ENCODE results near the gene DLGAP4. TPM values are rescaled to one million over a fixed set of nuclear protein-coding genes. Genes with fewer than 3 reads are reported as not detected.

DLGAP4 gene
- total RNA-seq, 5 donors from 2014 or later (not counting 1 experiment from before 2014, with no cell fraction given) = 36.4 to 54.4 (median 43.9) TPM

DNA sequence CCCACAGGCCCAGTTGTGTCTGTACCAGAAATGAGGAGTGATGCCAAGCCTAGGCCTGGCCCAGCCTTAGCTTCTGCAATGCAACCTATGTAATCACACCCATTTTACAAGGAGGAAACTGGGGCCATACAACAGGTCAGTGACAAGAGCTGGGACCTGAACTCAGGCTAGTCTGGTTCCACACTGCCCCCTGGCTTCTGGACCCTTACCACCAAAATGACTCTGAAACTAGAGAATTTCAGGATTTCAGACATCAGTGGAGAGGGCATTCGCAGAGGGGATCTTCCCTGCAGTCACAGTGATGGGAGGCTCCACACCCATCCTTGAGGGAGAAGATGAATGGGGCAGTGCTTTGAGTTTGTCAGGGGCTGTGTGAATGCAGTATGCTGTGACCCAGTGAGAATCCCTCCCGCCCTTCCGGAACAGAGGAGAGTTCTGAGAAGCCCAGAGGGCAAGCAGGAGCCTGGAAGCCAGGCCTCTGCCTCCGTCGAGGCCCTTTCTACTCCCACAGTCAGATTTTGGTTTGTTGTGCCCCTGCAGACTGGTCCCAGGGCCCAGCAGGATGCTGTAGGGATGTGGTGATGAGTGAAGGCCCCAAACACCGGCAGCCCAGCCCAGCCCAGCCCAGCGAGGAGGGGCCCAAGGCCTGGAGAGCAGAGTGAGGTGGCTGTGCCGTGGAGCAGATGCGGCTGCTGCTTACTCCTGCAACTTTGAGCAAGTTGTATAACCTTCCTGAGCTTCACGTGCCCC lies 187.1 kb downstream of the DLGAP4 start:
- no peaks in the 10 kb centered on the region for H3K27me3 Mint-ChIP-seq
- peak overlapping the region; percentile 46 to 89 for H3K27ac Mint-ChIP-seq
- peak in 1 of 35 experiments; percentile 29 for DNase-seq
- ChIA-PET POLR2A (interaction anchor here in 1 of 2 donors (0.6 kb wide), 1 partner anchor 27 kb away, joined by 3 read pairs; no protein-coding TSS in a partner anchor), CTCF (interaction anchor here in 1 of 2 donors (0.6 to 0.7 kb wide), 2 partner anchors 125 to 316 kb away, joined by 3 to 4 read pairs; no protein-coding TSS in a partner anchor)
- peaks cover 5% of the 10 kb centered on the region for H3K36me3 Mint-ChIP-seq
- WGBS (ENCODE audit: insufficient coverage) = 95% methylated on average over 7 of the region's 10 CpGs
- H3K4me3 Mint-ChIP-seq = no peak overlapping the region
- Histone ChIP-seq H3K4me1 (ENCODE audit: control insufficient read depth in 1 of 2, extremely low read depth in 1 of 2, insufficient read depth in 2 of 2, low read length in 2 of 2) (peaks cover 17 to 44% of the 10 kb centered on the region in 2 experiments), H3K27ac (ENCODE audit: low read length) (peak overlapping the region; percentile 90), H3K27me3 (replicated peaks in 1 of 2; ENCODE audit: control insufficient read depth in 2 of 2, extremely low read depth in 1 of 2, insufficient read depth in 2 of 2, low read length in 1 of 2) (no peaks in the 10 kb centered on the region), H3K4me3 (ENCODE audit: control insufficient read depth in 1 of 2, extremely low read depth in 1 of 2, low read length in 1 of 2) (no peak overlapping the region), H3K36me3 (ENCODE audit: control insufficient read depth in 2 of 2, extremely low read depth in 1 of 2, insufficient read depth in 1 of 2, low read length in 1 of 2) (peaks cover 12 to 24% of the 10 kb centered on the region in 2 donors), H3K9me3 (no peaks in the 10 kb centered on the region)
- ATAC-seq (replicated peaks in 1 of 4) = no peak
- no peaks in the 10 kb centered on the region for H3K9me3 Mint-ChIP-seq
- peaks cover 37 to 55% (median 46%) of the 10 kb centered on the region in 3 donors for H3K4me1 Mint-ChIP-seq

DNA sequence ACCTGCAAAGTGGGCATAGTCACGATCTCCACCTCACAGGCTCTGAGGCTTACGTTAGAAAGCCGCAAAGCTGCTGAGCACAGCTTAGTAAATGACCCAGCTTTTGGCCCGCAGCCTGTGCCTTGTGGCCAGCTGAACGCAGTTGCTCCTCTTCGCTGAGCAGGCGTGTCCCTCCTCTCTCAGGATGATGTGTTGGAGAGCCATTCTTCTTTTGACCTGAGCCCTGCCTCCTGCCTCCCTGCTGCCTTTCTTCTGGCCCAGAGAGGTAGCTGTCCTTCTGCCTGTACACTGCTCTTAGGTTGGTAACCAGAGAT lies 187.6 kb downstream of the DLGAP4 start:
- peaks cover 8% of the 10 kb centered on the region for H3K36me3 Mint-ChIP-seq
- no peaks in the 10 kb centered on the region for H3K9me3 Mint-ChIP-seq
- H3K4me3 ChIP-seq (ENCODE audit: control insufficient read depth in 1 of 2, extremely low read depth in 1 of 2, low read length in 1 of 2) = no peak overlapping the region
- no peaks in the 10 kb centered on the region for H3K9me3 ChIP-seq
- ChIA-PET CTCF (no interaction called here), POLR2A (interaction anchor here (0.6 kb wide), 2 partner anchors 26 to 1406 kb away, joined by 3 read pairs; no protein-coding TSS in a partner anchor)
- no peaks in the 10 kb centered on the region for H3K27me3 Mint-ChIP-seq
- ATAC-seq (replicated peaks in 1 of 4) (no peak), DNase-seq (no peak)
- H3K36me3 ChIP-seq (ENCODE audit: control insufficient read depth in 2 of 2, extremely low read depth in 1 of 2, insufficient read depth in 1 of 2, low read length in 1 of 2) = peaks cover 14 to 29% of the 10 kb centered on the region in 2 donors
- 83% methylated on average over 7 of the region's 7 CpGs for WGBS (ENCODE audit: insufficient coverage)
- peaks cover 35 to 53% (median 46%) of the 10 kb centered on the region in 3 donors for H3K4me1 Mint-ChIP-seq
- H3K4me1 ChIP-seq (ENCODE audit: control insufficient read depth in 1 of 2, extremely low read depth in 1 of 2, insufficient read depth in 2 of 2, low read length in 2 of 2) = peaks cover 17 to 44% of the 10 kb centered on the region in 2 experiments
- peak overlapping the region; percentile 90 for H3K27ac ChIP-seq (ENCODE audit: low read length)
- H3K4me3 Mint-ChIP-seq = no peak overlapping the region
- peak overlapping the region in 1 of 2 donors; percentile 34 for H3K27ac Mint-ChIP-seq
- H3K27me3 ChIP-seq (replicated peaks in 1 of 2; ENCODE audit: control insufficient read depth in 2 of 2, extremely low read depth in 1 of 2, insufficient read depth in 2 of 2, low read length in 1 of 2) = no peaks in the 10 kb centered on the region

DNA sequence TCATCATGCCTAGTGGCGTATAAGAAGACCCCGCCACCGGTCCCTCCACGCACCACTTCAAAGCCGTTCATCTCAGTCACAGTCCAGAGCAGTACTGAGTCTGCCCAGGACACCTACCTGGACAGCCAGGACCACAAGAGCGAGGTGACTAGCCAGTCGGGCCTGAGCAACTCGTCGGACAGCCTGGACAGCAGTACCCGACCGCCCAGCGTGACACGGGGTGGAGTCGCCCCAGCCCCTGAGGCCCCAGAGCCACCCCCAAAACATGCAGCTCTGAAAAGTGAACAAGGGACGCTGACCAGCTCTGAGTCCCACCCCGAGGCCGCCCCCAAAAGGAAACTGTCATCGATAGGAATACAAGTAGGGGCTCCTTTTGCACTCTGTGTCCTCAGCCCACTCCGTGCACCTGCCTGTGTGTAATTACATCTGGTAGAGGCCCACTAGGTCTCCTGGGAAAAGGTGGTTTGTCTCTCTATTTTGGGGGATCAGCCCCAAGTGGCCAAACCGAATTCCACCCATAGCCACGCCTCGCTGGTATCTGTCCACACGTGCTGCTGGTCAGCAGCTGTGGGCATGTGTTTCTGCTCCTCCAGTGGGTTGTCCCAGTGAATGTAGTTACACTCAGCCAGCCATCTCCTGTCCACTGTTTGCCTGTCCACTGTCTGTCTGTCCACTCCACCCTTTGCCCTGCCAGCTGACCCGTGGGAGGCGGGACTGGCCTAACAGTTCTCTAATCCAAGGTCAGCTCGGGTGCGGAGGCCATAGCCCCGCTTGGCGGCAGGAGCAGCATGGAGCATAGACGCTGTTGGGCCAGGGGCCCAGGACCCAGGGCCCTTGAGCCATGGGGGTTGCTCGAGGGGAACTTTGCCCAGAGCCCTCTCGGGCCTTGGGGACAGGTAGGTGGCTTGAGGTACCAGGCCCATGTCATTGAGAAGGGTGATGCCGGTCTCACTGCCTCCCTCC lies 190.8 kb downstream of the DLGAP4 start:
- H3K27ac ChIP-seq (ENCODE audit: low read length) = no peak overlapping the region
- Mint-ChIP-seq H3K27ac (no peak overlapping the region), H3K36me3 (peaks cover 19% of the 10 kb centered on the region), H3K9me3 (no peaks in the 10 kb centered on the region), H3K4me1 (peaks cover 12 to 35% (median 26%) of the 10 kb centered on the region in 3 donors), H3K27me3 (no peaks in the 10 kb centered on the region), H3K4me3 (no peak overlapping the region)
- peaks cover 20 to 54% of the 10 kb centered on the region in 2 donors for H3K36me3 ChIP-seq (ENCODE audit: control insufficient read depth in 2 of 2, extremely low read depth in 1 of 2, insufficient read depth in 1 of 2, low read length in 1 of 2)
- ChIA-PET POLR2A (no interaction called here), CTCF (no interaction called here)
- H3K4me1 ChIP-seq (ENCODE audit: control insufficient read depth in 1 of 2, extremely low read depth in 1 of 2, insufficient read depth in 2 of 2, low read length in 2 of 2) = peaks cover 9 to 21% of the 10 kb centered on the region in 2 experiments
- ATAC-seq (replicated peaks in 1 of 4) (no peak), DNase-seq (no peak)
- H3K27me3 ChIP-seq (replicated peaks in 1 of 2; ENCODE audit: control insufficient read depth in 2 of 2, extremely low read depth in 1 of 2, insufficient read depth in 2 of 2, low read length in 1 of 2) = no peaks in the 10 kb centered on the region
- H3K4me3 ChIP-seq (ENCODE audit: control insufficient read depth in 1 of 2, extremely low read depth in 1 of 2, low read length in 1 of 2) = no peak overlapping the region
- WGBS (ENCODE audit: insufficient coverage) = 94% methylated on average over 28 of the region's 33 CpGs
- no peaks in the 10 kb centered on the region for H3K9me3 ChIP-seq

DNA sequence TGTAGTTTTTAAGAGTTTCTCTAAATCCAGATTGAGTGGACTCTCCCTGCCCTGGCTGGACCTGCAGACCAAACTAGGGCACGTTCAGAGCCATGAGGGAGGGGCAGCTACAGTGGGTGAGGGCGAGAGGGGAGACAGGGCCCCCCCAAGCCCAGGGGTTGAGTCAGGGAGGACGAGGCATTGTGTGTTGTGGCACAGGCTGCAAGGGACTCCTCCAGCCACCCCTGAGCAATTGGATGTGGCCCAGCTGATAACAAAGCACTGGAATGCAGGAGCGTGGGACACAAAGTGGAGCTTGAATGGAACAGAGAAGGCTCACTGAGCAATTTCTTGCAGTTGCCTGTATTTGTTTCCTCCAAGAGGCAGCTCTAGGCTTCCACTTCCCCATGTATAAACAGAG lies 191.7 kb downstream of the DLGAP4 start:
- DNase-seq = no peak
- Mint-ChIP-seq H3K4me1 (peaks cover 6 to 28% (median 18%) of the 10 kb centered on the region in 3 donors), H3K27ac (no peak overlapping the region), H3K27me3 (no peaks in the 10 kb centered on the region), H3K9me3 (no peaks in the 10 kb centered on the region), H3K36me3 (peaks cover 19% of the 10 kb centered on the region), H3K4me3 (no peak overlapping the region)
- no peak for ATAC-seq (replicated peaks in 1 of 4)
- ChIA-PET CTCF (no interaction called here), POLR2A (no interaction called here)
- WGBS (ENCODE audit: insufficient coverage) = 93% methylated on average over 4 of the region's 4 CpGs
- peaks cover 1 to 13% of the 10 kb centered on the region in 2 experiments for H3K4me1 ChIP-seq (ENCODE audit: control insufficient read depth in 1 of 2, extremely low read depth in 1 of 2, insufficient read depth in 2 of 2, low read length in 2 of 2)
- no peak overlapping the region for H3K4me3 ChIP-seq (ENCODE audit: control insufficient read depth in 1 of 2, extremely low read depth in 1 of 2, low read length in 1 of 2)
- H3K27ac ChIP-seq (ENCODE audit: low read length) = no peak overlapping the region
- H3K36me3 ChIP-seq (ENCODE audit: control insufficient read depth in 2 of 2, extremely low read depth in 1 of 2, insufficient read depth in 1 of 2, low read length in 1 of 2) = peaks cover 20 to 56% of the 10 kb centered on the region in 2 donors
- H3K9me3 ChIP-seq = no peaks in the 10 kb centered on the region
- no peaks in the 10 kb centered on the region for H3K27me3 ChIP-seq (replicated peaks in 1 of 2; ENCODE audit: control insufficient read depth in 2 of 2, extremely low read depth in 1 of 2, insufficient read depth in 2 of 2, low read length in 1 of 2)

DNA sequence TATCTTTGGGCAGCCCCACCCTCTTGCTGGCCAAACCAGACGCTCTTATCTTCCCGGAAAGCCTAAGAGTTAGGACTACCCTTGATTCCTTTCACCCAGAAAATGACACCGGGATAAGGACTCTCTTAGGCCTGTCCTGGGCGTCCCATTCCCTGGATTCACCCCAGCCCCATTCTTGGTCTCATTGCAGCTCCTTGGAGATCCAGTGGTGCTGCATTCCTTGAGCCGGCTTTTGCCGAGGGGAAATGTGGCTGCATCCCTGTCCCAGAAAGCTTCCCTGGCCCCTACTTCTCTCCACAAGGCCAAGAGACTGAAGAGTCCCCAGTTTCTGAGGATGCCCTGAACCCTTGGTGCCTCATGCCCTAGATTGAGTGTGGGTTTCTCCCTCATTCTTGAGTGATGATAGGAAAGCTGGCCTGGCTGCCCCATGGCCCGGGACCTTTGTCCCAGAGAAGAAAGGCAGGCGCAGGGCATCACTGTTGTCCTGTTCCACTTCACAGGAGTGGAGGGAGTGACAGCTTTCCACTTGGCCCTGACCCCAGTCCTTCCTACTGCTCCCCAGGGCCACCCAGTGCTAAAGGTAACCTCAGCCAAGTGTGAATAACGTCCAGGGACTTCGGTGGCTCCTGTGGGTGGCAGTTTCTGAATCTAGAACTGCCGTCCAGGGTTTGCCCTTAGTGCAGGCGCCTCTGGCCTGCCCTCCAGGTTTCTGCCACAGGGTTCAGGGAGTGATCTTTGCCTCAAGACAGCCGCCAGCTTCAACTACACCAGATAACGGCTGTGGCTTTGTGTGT lies 192.4 kb downstream of the DLGAP4 start:
- H3K27me3 Mint-ChIP-seq = no peaks in the 10 kb centered on the region
- Histone ChIP-seq H3K27ac (ENCODE audit: low read length) (no peak overlapping the region), H3K27me3 (replicated peaks in 1 of 2; ENCODE audit: control insufficient read depth in 2 of 2, extremely low read depth in 1 of 2, insufficient read depth in 2 of 2, low read length in 1 of 2) (no peaks in the 10 kb centered on the region), H3K9me3 (no peaks in the 10 kb centered on the region), H3K4me3 (ENCODE audit: control insufficient read depth in 1 of 2, extremely low read depth in 1 of 2, low read length in 1 of 2) (no peak overlapping the region), H3K36me3 (ENCODE audit: control insufficient read depth in 2 of 2, extremely low read depth in 1 of 2, insufficient read depth in 1 of 2, low read length in 1 of 2) (peaks cover 20 to 60% of the 10 kb centered on the region in 2 donors), H3K4me1 (ENCODE audit: control insufficient read depth in 1 of 2, extremely low read depth in 1 of 2, insufficient read depth in 2 of 2, low read length in 2 of 2) (peaks cover 0 to 5% of the 10 kb centered on the region in 2 experiments)
- POLR2A ChIA-PET = no interaction called here
- H3K27ac Mint-ChIP-seq = no peak overlapping the region
- H3K36me3 Mint-ChIP-seq = peaks cover 23% of the 10 kb centered on the region
- ATAC-seq (replicated peaks in 1 of 4) (no peak), DNase-seq (no peak)
- peaks cover 6 to 23% (median 15%) of the 10 kb centered on the region in 3 donors for H3K4me1 Mint-ChIP-seq
- H3K9me3 Mint-ChIP-seq = no peaks in the 10 kb centered on the region
- no peak overlapping the region for H3K4me3 Mint-ChIP-seq
- CTCF ChIA-PET = interaction anchor here in 1 of 2 donors (0.5 kb wide), 1 partner anchor 1332 kb away, joined by 4 read pairs; no protein-coding TSS in a partner anchor
- 90% methylated on average over 8 of the region's 14 CpGs for WGBS (ENCODE audit: insufficient coverage)

DNA sequence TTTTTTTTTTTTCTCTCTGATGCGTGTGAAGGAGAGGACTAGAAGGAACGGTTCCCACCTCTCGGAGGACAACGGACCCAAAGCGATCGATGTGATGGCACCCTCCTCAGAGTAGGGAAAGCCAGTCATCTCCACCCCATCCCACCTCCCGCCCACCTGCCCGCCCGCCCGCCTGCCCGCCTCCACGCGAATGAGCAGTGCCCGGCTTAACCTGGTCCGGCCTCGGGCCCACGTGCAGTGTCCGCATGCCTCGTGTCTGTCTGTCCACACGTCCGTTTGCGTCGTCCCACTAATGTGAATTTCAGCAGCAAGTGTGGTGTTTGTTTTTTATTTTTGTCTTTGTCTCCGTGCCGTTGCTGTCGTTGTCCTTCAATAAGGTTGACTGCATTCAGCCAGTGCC lies 193.1 kb downstream of the DLGAP4 start:
- no peak for ATAC-seq (replicated peaks in 1 of 4)
- H3K36me3 Mint-ChIP-seq = peaks cover 25% of the 10 kb centered on the region

More for the DNA sequence above, 193.1 kb downstream of the DLGAP4 start:
- POLR2A ChIA-PET = no interaction called here
- H3K36me3 ChIP-seq (ENCODE audit: control insufficient read depth in 2 of 2, extremely low read depth in 1 of 2, insufficient read depth in 1 of 2, low read length in 1 of 2) = peaks cover 20 to 59% of the 10 kb centered on the region in 2 donors
- no peaks in the 10 kb centered on the region for H3K9me3 Mint-ChIP-seq
- H3K27me3 Mint-ChIP-seq = no peaks in the 10 kb centered on the region
- no peak overlapping the region for H3K27ac ChIP-seq (ENCODE audit: low read length)
- peak overlapping the region in 1 of 2 donors; percentile 32 for H3K27ac Mint-ChIP-seq
- no peak overlapping the region for H3K4me3 Mint-ChIP-seq
- H3K4me1 Mint-ChIP-seq = peaks cover 6 to 17% (median 10%) of the 10 kb centered on the region in 3 donors
- CTCF ChIA-PET = no interaction called here
- H3K4me1 ChIP-seq (ENCODE audit: control insufficient read depth in 1 of 2, extremely low read depth in 1 of 2, insufficient read depth in 2 of 2, low read length in 2 of 2) = no peaks in the 10 kb centered on the region
- 94% methylated on average over 6 of the region's 26 CpGs for WGBS (ENCODE audit: insufficient coverage)
- H3K9me3 ChIP-seq = no peaks in the 10 kb centered on the region
- no peaks in the 10 kb centered on the region for H3K27me3 ChIP-seq (replicated peaks in 1 of 2; ENCODE audit: control insufficient read depth in 2 of 2, extremely low read depth in 1 of 2, insufficient read depth in 2 of 2, low read length in 1 of 2)
- no peak overlapping the region for H3K4me3 ChIP-seq (ENCODE audit: control insufficient read depth in 1 of 2, extremely low read depth in 1 of 2, low read length in 1 of 2)
- DNase-seq = no peak
